ENCODE results near the gene HDX. TPM values are rescaled to one million over a fixed set of nuclear protein-coding genes. Genes with fewer than 3 reads are reported as not detected.
"Not testable (repeated sequence)": the region's sequence is repeated elsewhere in the genome, so short reads cannot be mapped to it uniquely, and the experiment has no call there.

Gene HDX
- total RNA-seq, 1 donor from 2014 or later, result 3.4 TPM

DNA sequence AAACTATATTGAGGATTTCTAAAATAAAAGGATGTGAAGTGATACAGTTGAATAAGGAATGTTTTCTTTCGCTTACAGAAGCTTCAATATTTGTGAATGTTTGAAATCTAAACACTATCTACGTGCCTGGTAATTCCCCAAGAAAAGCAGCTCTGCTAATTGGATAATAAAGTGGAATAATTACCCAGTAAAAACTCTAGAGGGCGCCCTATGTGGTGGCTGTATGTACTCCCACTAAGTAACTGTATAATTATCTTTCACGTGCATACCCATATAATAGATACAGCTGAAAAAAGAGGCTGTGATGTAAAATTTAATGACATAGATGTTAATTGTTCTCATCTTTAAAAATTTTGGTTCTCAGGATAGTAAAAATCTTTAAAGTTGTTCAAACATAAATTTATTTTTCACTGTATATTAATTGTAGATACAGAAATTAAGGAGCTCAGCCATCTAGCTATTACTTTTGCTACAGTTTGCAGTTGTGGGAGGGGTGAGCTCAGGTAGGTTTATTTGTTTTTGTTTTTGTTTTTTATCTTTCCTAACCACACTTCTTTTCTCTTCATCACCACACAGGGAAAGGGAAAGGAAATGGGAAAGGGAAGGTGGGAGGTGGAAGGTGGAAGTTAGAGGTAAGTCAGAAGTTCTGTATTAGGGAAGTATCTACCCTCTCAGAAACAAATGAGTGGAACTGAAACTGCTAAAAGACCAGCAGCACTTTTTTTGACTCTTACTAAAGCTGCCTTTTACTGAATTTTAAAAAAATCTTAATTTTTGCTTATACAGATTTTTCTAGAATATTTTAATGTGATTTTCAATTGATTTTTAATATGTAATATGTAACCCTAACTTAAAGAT is 162.5 kb downstream of the HDX start:
- no peak for DNase-seq (ENCODE audit: low spot score)

DNA sequence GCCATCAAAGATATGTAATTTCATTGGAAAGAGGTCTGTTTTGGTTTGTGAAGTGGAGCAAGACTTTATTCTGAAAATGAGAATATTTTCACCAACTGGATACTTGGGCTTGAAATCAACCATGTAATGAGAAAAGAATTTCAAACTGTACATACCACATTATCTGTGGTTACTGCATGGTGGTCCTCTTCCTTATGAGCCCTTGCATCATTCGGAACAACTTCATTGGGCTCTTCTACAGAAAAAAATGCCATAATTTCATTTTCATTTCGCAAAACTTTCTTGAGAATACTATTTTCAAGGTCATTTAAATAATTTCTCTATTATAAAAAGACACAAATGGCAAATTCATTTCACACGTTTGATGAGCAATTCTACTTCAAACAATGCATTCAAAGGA is 165.6 kb downstream of the HDX start:
- DNase-seq (ENCODE audit: low spot score), result no peak

DNA sequence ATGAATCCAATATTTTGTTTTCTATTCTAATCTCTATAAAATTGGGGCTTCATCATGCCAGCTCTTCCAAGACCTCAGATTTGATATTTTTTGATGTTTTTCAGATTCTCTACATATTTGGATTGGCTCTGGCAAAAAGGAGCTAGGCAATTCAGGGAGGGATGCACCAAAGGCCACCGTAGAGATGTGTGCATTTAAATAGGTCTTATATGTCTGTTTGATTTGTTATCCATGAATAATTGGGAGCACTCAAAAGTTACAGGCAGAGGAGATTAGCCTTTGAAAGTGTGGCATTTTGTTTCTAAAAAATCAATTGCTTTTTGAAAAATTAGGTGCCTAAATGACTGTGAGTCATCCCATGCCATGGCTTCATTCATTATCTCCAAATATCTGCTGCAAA is 167.1 kb downstream of the HDX start:
- no peak for DNase-seq (ENCODE audit: low spot score)

DNA sequence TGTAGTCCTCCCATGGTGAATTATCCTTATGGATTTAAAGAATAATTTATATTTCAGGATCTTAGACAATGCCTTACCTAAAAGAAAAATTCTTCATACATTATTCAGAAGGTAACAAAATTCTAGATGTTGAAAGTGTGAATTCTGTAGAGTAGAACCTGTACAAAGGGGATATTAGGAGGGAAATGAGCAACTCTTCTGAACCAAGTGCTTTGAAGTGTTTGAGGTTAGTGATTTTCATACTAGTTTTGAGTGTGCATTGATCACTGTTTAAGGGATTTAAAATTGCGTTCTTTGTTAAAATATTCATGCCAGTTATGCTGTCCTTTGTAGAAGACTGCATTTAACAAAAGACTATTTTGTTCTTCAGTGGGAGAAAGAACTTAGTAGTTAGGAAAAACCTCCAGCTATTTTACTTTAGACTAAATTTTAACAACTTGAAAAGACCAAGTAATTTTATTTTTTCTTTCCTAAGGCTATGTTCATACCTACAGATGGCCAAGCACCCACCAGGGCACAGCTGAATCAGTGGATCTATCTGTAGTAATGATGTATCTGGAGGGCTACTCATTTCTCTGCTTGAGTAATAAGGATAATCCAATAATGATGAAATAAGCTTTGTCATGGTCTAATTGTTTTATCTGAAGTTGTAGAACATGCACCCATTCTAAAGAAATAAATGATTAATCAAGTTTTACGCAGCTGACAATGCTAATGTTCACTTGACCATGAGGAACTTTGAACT is 180.0 kb downstream of the HDX start:
- no peak for DNase-seq (ENCODE audit: low spot score)

DNA sequence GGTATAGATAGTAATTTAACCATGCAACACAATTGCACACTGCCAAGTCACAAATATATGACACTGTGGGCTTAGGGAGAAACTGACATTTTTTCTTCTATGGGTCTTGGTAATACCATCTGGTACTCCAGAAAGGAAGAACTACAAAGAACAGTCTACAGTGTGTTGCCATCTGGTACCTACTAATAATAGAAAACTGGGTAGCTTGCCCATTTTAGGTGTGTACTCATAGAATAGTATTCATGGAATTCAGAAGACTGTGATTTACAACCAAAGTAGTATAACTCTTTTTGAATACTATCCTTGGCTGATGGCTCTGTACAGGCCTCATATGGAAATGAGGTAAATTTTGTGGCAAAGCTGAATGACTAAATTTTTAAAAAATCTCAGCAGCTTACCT is 181.6 kb downstream of the HDX start:
- DNase-seq (ENCODE audit: low spot score), result no peak

DNA sequence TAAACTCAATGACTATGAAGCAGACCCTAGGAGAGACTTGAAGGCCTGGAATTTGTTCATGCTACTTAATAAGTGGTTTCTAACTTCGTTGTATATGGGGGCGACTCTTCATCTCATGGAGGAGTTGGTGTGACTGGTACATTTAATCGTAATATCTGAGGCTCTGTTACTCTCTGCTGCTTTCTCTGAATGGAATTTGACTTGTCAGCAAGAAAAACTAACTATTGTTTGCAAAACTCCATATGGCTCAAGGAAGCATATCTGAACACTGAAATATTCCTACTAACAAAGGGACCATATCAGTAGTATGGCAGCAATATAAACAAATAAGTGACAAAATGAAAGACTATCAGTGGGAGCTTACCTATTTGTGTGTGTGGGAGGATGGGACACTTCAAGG is 182.2 kb downstream of the HDX start:
- DNase-seq (ENCODE audit: low spot score), result no peak

DNA sequence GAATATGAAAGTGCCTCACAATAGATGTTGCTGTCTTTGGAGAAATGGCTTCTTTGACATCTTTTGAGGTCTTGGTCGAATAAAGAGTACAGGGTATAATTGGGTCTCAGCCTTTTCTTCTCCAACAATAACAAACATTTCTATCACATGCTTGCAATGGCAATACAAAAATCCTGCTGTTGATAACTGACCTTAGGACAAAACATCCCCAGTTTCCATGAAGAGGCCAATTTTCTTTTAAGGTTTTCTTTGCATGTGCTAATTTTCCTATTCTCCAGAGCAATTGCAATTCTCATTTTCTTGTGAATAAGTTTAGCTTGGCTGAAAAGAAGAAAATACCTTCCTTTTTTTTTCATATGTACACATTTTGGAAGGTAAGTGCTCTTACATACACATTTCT is 183.6 kb downstream of the HDX start:
- no peak for DNase-seq (ENCODE audit: low spot score)

DNA sequence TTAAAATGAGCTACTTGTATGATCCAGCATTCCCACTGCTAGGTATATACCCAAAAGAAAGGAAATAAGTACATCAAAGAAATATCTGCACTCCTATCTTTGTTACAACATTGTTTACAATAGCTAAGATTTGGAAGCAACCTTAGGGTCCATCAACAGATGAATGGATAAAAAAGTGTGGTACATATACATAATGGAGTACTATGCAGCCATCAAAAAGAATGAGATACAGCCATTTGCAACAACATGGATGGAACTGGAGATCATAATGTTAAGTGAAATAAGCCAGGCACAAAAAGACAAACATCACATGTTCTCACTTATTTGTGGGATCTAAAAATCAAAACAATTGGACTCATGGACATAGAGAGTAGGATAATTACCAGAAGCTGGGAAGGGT is 186.3 kb downstream of the HDX start:
- DNase-seq (ENCODE audit: low spot score), result not testable (repeated sequence)

Data from umbilical cord (tissue), 2 donors.